GM19193 (cell line): ENCODE results near the gene PEX5L.

Source experiments
- POLR2A ChIP-seq: IDR thresholded peaks from 4 replicates; pipeline ENCODE4 v1.6.1; 2011; ENCODE audit not compliant: insufficient read depth, insufficient read length; ENCODE audit errors: extremely low read depth

PEX5L gene

GRCh38 chr3:179969525-179969924 lies 67.2 kb downstream of the PEX5L start:
- no peak for TF ChIP-seq POLR2A

GRCh38 chr3:179967622-179968021 lies 69.1 kb downstream of the PEX5L start:
- TF ChIP-seq POLR2A, result no peak

- no peak for TF ChIP-seq POLR2A
Measured at GRCh38 chr3:179964890-179965289, 71.8 kb downstream of the PEX5L start.

- TF ChIP-seq POLR2A, result no peak
Measured at GRCh38 chr3:179962629-179963387, 73.9 kb downstream of the PEX5L start.

GRCh38 chr3:179961703-179962078 lies 75.0 kb downstream of the PEX5L start:
- no peak for TF ChIP-seq POLR2A

- no peak for TF ChIP-seq POLR2A
Measured at GRCh38 chr3:179961071-179961702, 75.5 kb downstream of the PEX5L start.

- no peak for TF ChIP-seq POLR2A
Measured at GRCh38 chr3:179958759-179959158, 78.0 kb downstream of the PEX5L start.

- no peak for TF ChIP-seq POLR2A
Measured at GRCh38 chr3:179958143-179958542, 78.6 kb downstream of the PEX5L start.

GRCh38 chr3:179957264-179957845 lies 79.4 kb downstream of the PEX5L start:
- TF ChIP-seq POLR2A, result no peak

GRCh38 chr3:179956416-179956830 lies 80.3 kb downstream of the PEX5L start:
- TF ChIP-seq POLR2A, result no peak

- no peak for TF ChIP-seq POLR2A
Measured at GRCh38 chr3:179955809-179956208, 80.9 kb downstream of the PEX5L start.

GRCh38 chr3:179955286-179955685 lies 81.5 kb downstream of the PEX5L start:
- no peak for TF ChIP-seq POLR2A

- no peak for TF ChIP-seq POLR2A
Measured at GRCh38 chr3:179953993-179954870, 82.5 kb downstream of the PEX5L start.

- no peak for TF ChIP-seq POLR2A
Measured at GRCh38 chr3:179950840-179951239, 85.9 kb downstream of the PEX5L start.

- TF ChIP-seq POLR2A, result no peak
Measured at GRCh38 chr3:179949869-179950268, 86.9 kb downstream of the PEX5L start.
